Dedifferentiated amniotic fluid mesenchymal stem cell (primary cell): Measurements from ENCODE around the gene ZP1.
A peak's percentile ranks its signal among the peaks of the same experiment; 100 is the strongest.
"Not testable (repeated sequence)": the region's sequence is repeated elsewhere in the genome, so short reads cannot be mapped to it uniquely, and the experiment has no call there.

Experiments used
- DNase-seq: peaks from one replicate; pipeline ENCODE4 v3.0.0-alpha.2; 2016; ENCODE audit errors: extremely low spot score

The ZP1 gene

DNA sequence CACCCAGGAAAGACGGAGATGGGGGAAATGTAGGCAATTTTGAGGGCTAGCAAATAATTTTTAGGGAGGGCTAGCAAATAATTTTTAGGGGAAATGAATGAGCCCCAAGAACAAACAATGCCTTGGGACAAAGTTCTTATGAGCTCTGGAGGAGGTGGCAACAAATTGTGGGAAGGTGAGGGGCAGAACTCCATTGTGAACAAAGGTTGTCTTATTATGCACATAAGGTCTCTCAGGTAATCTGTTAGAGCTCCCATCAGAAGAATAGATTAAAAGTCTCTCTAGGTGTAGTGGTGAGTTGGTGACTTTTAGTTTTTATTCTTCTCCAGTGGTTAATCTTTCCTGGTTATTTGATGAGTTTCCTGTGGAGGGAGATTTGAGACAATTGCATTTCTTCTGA, 41.5 kb downstream of the ZP1 start:
- DNase-seq, result no peak

DNA sequence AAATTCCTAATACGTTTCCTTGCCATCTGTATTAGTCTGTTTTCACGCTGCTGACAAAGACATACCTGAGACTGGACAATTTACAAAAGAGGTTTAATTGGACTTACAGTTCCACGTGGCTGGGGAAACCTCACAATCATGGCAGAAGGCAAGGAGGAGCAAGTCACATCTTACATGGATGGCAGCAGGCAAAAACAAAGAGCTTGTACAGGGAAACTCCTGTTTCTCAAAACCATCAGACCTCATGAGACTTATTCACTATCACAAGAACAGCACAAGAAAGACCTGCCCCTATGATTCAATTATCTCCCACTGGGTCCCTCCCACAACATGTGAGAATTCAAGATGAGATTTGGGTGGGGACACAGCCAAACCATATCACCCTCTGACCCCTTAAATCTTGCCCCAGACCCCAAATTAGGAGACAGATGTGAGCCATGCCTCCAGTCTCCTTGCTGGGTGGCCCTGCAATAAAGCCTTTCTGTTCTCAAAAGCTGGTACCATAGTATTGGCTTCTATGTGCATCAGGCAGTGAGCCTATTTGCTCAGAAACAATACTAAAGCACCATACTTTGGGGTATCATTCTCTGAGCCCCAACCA, 42.4 kb downstream of the ZP1 start:
- not testable (repeated sequence) for DNase-seq

DNA sequence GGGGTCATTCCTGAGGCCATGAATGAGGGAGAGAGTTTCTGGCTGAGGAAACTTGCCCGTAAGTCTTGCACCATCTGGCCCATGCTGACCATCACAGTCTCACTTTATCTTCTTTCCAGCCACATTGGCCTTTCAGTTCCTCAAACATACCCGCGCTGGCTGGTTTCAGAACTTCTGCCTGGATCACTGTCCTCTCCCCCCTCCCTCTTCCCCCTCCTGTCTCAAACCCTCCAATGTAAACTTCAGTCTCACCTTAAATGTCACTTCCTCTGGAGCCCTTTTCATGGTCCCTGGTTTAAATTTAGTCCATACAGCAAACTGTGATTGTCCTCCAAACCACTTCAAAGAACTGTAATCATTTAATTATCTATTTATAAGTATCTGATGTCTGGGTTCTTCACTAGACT, 42.9 kb downstream of the ZP1 start:
- DNase-seq, result no peak

DNA sequence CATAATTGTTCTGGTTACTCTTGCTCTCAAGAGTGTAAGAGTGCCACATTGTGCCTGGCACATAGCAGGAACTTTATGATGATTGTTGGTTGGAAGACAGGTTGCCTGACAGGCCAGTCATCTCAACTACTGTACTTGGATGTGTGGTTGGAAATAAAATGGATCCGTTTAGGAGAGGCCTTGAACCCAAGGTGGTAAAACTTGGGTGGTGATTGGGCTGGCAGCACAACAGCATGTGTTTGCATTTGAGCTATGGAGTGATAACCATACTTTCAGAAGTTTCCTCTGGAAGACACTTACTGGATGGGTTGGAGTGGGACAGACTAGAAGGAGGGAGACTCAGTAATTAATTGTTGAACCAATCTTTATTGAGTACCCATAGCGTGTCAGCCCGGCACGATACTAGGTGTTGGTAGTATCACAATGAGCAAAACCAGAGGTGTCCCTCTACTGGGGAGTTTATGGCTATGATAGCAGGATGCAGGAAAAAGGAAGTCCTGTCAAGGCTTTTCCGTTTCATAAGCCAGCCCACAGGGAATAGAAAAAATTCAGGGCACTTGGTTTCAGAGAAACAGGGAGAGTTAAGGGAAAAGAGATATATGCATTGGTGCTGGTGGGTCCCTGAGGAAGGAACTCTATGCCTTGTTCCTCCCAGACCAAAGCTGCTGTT, 43.5 kb downstream of the ZP1 start:
- DNase-seq, result no peak

DNA sequence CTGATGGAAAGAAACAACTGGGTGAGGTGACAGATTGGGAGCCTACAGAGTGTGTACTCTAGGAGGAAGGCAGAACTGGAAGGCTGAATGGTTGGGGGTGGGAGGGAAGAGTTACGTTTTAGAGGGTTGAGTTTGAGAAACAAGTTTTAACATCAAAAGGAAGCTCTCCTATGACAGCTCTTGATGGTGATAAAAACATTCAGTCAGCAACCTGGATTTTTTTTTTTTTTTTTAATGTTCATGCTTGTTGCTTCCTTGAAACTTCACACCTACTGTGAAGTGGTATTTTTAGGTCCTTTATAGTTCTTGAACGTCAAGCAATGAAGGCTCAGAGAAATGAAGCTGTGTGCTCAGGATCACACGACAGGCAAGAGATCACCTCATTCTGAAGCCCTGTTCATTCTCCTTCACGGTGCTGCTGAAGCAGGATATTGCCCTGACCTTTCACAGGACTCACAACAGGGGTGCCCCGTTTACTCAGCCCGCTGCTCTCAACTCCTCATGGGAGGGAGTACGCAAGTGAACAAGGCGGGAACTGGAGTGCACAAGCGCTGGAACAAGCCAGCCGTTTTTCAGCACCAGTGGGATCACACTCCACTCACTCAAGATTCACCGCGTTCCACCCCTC, 45.0 kb downstream of the ZP1 start:
- no peak for DNase-seq

DNA sequence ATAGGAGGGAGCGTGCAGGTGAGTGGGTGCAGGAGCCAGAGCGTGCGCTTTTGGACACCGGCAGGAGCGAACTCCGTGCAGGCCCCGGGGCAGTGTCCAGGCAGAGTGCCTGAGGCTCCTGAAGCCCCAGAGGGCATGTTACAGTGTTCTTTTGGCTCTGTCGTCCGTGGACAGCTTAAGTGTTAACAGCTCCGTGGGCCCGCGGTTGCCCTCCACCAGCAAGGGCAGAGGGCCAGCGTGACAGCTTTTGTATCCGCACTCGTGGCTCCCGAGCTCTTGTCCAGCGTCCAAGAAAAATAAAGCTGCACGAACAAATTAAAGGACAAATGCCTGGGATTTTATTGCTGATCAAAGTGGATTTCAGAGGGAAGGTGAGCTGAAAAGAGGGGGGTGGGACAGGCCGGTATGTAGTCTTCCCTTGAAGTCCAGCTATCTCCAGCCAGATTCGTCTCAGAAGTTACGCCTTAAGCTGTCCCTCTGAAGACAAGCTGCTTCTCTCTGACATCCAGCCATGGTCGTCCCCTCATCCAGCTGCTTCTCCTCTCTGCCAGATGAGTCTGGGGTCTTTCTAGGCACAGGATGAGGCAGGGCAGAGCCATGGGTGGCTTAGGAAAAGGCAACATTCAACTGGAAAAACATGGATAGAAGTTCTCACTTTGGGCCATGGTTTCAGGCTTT, 45.6 kb downstream of the ZP1 start:
- DNase-seq, result no peak

DNA sequence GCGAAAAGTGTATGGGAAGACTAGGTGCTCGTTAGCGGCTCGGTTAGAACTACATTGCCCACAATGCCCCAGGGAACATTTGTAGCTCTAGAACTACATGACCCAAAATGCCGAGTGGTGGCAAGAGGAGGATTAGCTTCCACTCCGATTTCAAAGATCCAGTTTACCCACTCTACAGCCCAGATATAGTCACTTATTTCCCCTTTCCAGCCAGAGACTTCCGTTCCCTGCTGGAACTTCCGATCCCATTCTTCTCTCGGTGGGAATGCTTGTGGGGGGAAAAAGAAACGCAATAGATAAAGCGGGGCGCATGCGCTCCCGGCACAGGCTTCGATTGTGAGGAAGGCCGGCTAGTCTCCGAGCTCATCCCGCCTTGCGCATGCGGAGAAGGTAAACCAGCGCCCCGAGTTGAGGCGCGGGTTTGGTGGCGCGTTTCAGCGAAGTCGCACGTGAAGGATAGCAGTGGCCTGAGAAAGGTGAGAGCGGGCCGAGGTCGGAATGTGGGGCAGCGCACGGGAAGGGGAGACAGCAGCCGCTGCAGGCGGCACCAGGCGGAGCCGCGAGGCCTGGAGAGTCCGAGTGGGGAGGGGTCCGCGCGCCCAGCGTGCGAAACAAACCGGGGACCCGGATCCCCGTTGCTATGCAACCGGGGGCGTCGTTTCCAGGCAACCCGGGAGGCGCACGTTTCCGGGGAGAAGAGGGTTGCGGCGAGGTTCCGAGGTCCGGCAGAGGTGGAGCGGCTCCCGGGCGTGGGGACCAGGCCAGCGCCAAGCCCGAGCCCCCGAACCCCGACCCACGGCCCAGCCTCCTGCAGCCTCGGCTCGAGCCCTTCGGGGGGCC, 46.7 kb downstream of the ZP1 start, which contains the start of gene TMEM109:
TSS of gene TMEM109 (plus strand) at position 366 of the 840 bp plus-strand sequence. CDS start 5,536 bp downstream, outside the sequence.
- DNase-seq, result peak; percentile 80

DNA sequence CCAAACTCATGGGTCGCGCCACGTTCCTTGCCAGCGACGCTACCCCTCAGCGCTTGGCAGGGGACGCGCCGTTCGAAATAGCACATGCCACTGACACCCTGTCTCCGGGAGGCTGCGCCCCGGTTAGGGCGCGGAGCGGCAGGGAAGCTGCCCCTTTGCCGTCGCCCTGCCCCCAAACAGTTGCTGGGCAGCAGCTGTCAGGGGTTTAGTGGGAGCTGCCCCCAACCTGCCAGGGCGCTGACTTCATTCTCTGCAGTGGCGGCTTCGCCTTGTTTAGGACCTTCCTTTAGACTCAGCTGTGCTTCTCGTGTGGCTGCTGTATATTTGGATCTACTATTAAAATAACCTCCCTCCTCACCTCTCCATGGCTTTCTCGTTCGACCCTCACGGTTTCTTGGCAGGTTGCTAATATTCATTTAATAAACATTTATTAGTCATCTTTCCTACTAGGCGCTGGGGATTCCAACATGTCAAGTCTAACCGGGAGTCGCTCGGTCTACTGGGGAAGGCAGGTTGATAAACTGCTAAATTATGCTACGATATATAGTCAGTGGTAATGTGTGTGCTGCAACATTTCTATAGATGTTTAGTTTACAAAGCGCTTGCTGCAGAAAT, 47.4 kb downstream of the ZP1 start:
- peak; percentile 18 for DNase-seq

DNA sequence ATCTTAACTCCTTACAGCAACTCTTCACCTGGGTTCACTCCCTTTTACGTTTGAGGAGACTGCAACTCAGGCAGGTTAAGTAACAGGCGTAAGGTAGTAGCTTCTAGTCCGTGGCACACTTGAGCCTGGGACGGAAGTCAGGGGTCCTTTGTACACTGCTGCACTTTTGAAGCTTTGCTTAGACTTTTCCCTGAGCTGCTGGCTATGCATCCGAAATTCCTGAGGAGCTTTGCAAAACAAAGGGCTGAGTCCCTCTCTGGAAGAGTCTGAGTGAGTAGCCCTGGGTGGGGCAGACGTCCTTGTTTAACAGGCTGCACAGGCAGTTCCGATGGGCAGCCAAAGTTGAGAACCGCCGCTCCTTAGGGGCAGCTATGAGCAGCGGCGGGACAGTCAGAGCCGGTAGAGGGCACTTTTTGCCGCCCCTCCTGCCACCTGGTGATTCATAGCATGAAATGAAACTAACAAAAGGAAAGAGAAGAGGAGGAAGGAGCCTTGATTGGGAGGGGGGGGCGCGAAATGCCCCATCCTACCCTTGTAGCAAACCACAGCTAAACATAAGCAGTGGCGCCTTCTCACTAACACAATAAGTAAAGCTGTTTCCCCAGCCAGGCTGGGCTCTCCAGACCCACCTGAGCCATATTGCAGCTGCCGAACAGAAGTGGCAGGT, 48.0 kb downstream of the ZP1 start:
- peak; percentile 45 for DNase-seq

DNA sequence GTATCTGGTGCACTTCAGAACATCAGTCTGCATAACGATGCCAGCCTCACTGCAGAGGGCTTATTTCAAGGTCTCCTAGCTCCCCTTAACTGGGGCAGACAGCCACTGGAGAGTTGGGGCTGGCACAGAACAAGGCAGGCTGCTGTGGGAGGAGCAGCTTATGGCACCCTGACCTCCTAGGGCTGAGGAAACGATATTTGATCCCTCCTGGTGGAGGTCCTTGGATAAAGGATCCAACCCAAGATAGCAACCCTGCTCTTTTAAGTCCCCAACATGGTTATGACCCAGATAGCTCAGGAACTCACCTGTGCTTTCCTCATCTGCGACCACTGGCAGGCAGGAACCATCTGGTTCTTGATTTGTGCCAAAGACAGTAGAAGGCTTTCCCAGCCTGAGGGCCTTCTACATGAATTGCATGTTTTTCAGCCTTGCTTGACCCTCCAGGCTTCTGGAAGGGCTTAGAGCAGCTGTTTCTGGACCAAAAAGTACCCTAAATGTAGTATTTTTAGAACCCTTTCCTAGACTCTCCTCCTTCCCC, 49.4 kb downstream of the ZP1 start:
- DNase-seq, result no peak

DNA sequence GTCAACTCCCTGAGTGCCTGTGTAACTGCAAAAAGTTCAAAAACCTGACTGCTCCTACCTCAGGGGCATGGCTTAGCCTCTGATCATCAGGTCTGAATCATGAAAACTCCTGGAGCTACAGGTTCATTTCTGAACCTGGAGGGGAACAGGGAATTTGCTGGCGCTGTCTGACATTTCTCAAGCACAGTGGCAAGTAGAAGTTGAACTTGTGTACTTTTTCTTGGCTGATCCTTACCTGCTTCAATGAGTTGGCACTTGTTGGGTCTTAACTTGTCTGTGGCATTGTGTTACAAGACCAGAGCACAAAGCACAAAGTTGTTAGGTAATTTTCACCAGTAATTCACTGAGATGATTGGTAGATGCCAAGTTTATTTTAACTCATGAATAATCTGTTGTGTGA, 49.9 kb downstream of the ZP1 start:
- no peak for DNase-seq

DNA sequence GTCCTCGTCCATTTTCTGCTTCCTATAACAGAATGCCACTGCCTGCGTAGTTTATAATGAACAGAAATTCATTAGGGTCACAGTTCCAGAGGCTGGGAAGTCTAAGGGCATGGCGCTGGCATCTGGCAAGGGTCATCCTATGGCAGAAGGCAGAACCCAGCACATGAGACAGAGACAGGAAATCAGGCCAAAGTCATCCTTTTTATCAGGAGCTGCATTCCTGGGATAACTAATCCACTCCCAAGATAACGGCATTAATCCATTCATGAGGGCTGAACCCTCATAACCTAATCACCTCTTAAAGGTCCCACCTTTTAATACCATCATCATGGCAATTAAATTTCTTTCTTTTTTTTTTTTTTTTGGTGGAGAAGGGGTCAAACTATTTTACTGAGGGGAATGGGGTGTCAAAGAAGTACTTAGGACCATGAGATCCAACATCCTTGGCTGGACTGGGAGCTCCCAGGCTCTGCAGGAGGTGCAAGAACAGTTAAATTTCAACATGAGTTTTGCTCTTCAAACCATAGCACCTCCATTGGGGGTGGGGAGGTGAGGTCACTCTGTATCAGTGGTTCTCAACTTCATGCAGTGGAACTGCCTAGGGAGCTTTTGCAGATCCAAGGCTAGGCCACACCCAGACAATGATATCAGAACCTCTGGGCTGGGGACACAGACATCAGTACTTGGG, 51.1 kb downstream of the ZP1 start:
- DNase-seq, result no peak

DNA sequence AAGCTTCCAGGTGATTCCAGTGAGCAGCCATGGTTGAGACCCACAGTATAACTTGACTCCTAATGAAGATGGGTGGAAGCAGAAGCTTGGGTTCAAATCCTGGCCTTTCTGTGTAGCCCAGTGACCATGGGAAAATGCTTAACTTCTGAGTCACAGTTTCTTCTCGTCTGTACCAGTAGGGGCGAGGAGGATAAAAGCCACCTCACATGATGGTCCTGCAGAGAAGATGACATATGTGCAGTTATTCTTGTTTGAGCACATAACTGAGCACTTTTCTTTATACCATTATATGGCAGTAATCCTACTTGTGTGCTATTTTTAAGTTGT, 51.6 kb downstream of the ZP1 start:
- no peak for DNase-seq

DNA sequence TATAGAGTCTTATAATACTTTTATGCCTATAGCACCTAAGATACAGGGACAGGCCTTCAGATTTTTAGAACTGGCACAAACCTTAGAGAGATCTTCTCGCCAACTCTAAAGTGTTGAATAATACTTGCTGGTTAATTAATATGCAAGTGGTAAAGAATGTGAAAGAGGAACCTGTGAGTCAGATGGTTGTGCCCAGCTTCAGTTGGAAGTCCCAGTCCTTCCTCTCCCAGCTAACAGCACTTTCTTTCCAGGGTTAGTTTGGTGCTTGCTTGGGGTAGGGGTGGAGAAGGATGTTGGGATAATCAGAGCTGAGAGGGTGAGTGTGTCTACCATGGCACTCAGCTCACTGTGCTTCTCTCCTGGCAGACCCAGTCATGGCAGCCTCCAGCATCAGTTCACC, 52.0 kb downstream of the ZP1 start:
- DNase-seq, result no peak

DNA sequence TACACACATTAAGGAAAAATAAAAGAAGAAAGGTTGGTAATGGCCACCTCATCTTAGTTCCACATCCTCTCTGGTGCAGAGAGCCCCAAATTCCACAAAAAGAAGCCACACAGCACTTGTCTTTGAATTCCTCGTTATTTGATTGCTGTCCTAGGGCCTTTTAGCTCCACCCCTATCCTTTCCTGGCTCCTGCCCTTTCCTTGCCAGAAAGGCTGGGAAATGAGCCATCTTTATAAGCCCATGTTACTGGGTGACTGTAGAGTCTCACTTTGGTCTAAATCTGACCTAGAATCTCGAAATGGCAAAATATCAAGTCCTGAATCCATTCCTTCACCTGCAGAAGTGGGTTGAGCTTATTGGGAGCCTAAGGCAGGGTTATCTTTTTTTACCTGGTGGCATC, 52.6 kb downstream of the ZP1 start:
- no peak for DNase-seq

DNA sequence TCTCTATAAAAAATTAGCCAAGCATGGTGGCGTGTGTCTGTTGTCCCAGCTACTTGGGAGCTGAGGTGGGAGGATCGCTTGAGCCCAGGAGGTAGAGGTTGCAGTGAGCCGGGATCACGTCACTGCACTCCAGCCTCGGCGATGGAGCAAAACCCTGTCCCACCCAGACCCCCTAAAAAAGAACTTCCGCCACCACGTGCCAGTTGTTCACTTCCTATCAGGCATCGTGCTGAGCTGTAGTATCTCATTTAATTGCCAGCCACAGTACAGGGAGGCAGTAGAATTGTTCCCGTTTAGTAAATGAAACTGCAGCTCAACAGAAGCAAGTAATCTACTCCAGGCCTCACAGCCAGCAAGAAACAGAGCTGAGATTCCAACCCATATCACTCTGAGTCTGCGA, 53.9 kb downstream of the ZP1 start:
- no peak for DNase-seq

DNA sequence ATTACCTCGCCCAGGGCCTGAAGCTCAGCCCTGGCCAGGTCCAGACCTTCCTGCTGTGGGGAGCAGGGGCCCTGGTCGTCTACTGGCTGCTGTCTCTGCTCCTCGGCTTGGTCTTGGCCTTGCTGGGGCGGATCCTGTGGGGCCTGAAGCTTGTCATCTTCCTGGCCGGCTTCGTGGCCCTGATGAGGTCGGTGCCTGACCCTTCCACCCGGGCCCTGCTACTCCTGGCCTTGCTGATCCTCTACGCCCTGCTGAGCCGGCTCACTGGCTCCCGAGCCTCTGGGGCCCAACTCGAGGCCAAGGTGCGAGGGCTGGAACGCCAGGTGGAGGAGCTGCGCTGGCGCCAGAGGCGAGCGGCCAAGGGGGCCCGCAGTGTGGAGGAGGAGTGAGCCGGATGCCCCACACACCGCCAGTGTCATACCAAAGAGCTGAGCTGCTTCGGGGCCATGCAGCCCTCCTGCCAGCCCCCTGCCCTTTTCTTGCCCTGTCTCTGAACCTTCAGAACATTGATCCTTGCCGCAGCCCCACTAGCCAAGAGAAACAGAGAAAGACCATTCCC, 54.5 kb downstream of the ZP1 start:
- DNase-seq, result no peak

DNA sequence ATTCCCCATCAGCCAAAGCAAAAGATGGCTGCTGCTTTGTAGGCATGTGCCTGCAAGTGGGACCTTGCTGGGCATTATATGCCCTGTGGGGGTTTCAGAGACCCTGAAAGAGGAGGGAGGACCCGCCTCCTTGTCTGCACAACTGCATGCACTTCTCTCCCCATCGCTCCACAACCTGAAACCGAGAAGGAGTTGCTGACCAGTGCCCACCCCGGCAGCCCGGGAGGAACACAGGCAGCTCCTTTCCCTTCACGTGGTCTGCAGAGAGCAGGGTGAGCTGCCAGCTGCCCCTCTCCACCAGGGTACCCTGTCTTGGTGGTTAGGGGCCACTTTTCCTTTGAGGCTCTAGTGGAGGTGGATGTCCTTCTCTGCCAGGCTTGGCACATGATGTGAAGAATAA, 55.6 kb downstream of the ZP1 start:
- DNase-seq, result no peak

DNA sequence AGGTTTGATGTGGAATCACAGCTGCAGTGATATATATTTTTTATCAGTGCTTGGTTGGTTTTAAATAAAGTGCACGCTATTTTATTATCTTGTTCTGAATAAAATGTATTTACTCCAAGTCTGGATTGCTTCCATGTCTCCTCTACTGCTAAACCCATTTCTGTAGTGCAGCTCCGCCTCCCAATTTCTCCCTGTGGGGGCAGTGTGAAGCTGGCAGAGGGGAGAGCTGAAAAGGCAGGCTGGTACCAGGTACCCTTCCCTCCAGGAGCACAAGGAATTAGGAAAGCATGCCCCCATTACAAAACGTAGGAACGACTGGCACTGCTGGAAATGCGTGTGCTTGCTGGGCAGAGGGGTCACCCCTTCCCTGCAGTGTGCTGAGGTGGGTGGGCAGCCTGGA, 56.0 kb downstream of the ZP1 start:
- no peak for DNase-seq

DNA sequence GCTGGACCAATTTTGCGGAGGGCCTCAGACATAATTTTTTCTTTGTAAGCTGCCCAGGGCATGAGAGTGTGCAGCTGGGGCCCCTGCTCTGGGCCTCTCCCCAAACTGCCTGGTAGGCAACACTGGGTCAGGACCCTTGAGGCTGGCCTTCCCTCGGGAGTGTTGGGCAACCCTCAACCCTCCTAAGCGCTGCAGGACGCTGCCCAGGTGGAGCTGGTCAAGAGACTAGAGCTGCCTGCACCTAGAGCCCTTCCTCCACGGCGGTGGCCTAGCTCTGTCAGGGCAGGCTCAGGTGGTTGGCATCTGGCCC, 56.4 kb downstream of the ZP1 start:
- no peak for DNase-seq
